ENCODE data around the gene RBP3. TPM values are rescaled to one million over a fixed set of nuclear protein-coding genes. Genes with fewer than 3 reads are reported as not detected.

The RBP3 gene
- total RNA-seq, 1 donor from 2014 or later, result not detected

- Mint-ChIP-seq H3K4me1 (ENCODE audit: low read depth, unreplicated experiment) (peaks cover 38% of the 10 kb centered on the region), H3K36me3 (ENCODE audit: unreplicated experiment) (peaks cover 2% of the 10 kb centered on the region), H3K9me3 (ENCODE audit: unreplicated experiment) (peaks cover 14% of the 10 kb centered on the region), H3K4me3 (ENCODE audit: unreplicated experiment) (no peak overlapping the region), H3K27ac (ENCODE audit: unreplicated experiment) (no peak overlapping the region), H3K27me3 (ENCODE audit: unreplicated experiment) (peaks cover 19% of the 10 kb centered on the region)
- TF ChIP-seq CTCF (IDR thresholded peaks at IDR 0.05; ENCODE audit: partially characterized antibody, unreplicated experiment), result no peak
- no peak for DNase-seq
These were observed 26.7 kb downstream of the RBP3 start for GRCh38 chr10:47374611-47375536.

- Mint-ChIP-seq H3K36me3 (ENCODE audit: unreplicated experiment) (peaks cover 7% of the 10 kb centered on the region), H3K27ac (ENCODE audit: unreplicated experiment) (peak overlapping the region; percentile 94), H3K9me3 (ENCODE audit: unreplicated experiment) (peaks cover 16% of the 10 kb centered on the region), H3K27me3 (ENCODE audit: unreplicated experiment) (peaks cover 18% of the 10 kb centered on the region), H3K4me1 (ENCODE audit: low read depth, unreplicated experiment) (peaks cover 34% of the 10 kb centered on the region), H3K4me3 (ENCODE audit: unreplicated experiment) (peak overlapping the region; percentile 63)
- DNase-seq, result no peak
- TF ChIP-seq CTCF (IDR thresholded peaks at IDR 0.05; ENCODE audit: partially characterized antibody, unreplicated experiment), result no peak
These were observed 28.5 kb downstream of the RBP3 start for GRCh38 chr10:47376522-47377220.

GRCh38 chr10:47378183-47378510, 30.0 kb downstream of the RBP3 start:
- Mint-ChIP-seq H3K4me3 (ENCODE audit: unreplicated experiment) (no peak overlapping the region), H3K4me1 (ENCODE audit: low read depth, unreplicated experiment) (peaks cover 34% of the 10 kb centered on the region), H3K27ac (ENCODE audit: unreplicated experiment) (peak overlapping the region; percentile 94), H3K36me3 (ENCODE audit: unreplicated experiment) (peaks cover 7% of the 10 kb centered on the region), H3K27me3 (ENCODE audit: unreplicated experiment) (peaks cover 18% of the 10 kb centered on the region), H3K9me3 (ENCODE audit: unreplicated experiment) (peaks cover 16% of the 10 kb centered on the region)
- DNase-seq, result no peak
- no peak for TF ChIP-seq CTCF (IDR thresholded peaks at IDR 0.05; ENCODE audit: partially characterized antibody, unreplicated experiment)

- no peak for TF ChIP-seq CTCF (IDR thresholded peaks at IDR 0.05; ENCODE audit: partially characterized antibody, unreplicated experiment)
- Mint-ChIP-seq H3K9me3 (ENCODE audit: unreplicated experiment) (peaks cover 17% of the 10 kb centered on the region), H3K36me3 (ENCODE audit: unreplicated experiment) (peaks cover 7% of the 10 kb centered on the region), H3K27me3 (ENCODE audit: unreplicated experiment) (peaks cover 20% of the 10 kb centered on the region), H3K27ac (ENCODE audit: unreplicated experiment) (peak overlapping the region; percentile 28), H3K4me1 (ENCODE audit: low read depth, unreplicated experiment) (peaks cover 39% of the 10 kb centered on the region), H3K4me3 (ENCODE audit: unreplicated experiment) (no peak overlapping the region)
- no peak for DNase-seq
These were observed 30.7 kb downstream of the RBP3 start for GRCh38 chr10:47378606-47379444.

Measured in glutamatergic neuron (in vitro differentiated cells).